Pancreas (tissue), 10 donors: ENCODE measurements around the gene FADS6. TPM values are rescaled to one million over a fixed set of nuclear protein-coding genes. Genes with fewer than 3 reads are reported as not detected.

Experiments
- ATAC-seq, 4 donors: fragments of 200-7000 bp; cut with Tn5 transposase; one replicate each; pipeline versions ENCODE4 v1.8.0 to v1.9.1; 2020; ENCODE audit warnings: mild to moderate bottlenecking in 4 of 4, moderate library complexity in 4 of 4
- DNase-seq, 6 donors: peaks; one replicate each; pipeline ENCODE4 v3.0.0-alpha.2; 2020
- FAIRE-seq: peaks from 2 replicates; lab custom pipeline; 2012; peaks lifted over from hg19 to GRCh38; lab: Jason Lieb, UNC
- H3K27ac ChIP-seq, 4 donors: fragments of 200-600 bp; sonication (generic); 1 replicate in 3 of 4; 2 replicates in 1 of 4; pipeline versions ENCODE4 v1.5.0 to v1.8.0; 2020
- H3K27me3 ChIP-seq, 4 donors: fragments of 200-600 bp; one replicate each; pipeline ENCODE4 v1.8.0; 2021
- H3K36me3 ChIP-seq, 3 donors: fragments of 200-600 bp; sonication (generic) in 1 of 3; one replicate each; pipeline versions ENCODE4 v1.5.0 to v1.8.0; 2020 to 2021
- H3K4me1 ChIP-seq, 3 donors: fragments of 200-600 bp; one replicate each; pipeline ENCODE4 v1.8.0; 2021
- H3K4me3 ChIP-seq, 4 donors: fragments of 200-600 bp; sonication (generic) in 2 of 4; one replicate each; pipeline versions ENCODE4 v1.5.0 to v1.8.0; 2020 to 2021
- H3K9me3 ChIP-seq, 4 donors: fragments of 200-600 bp; one replicate each; pipeline ENCODE4 v1.8.0; 2021
- CTCF ChIP-seq, 4 donors: fragments of 200-600 bp; sonication (generic) in 3 of 4; IDR thresholded peaks; one replicate each; pipeline versions ENCODE4 v1.5.0 to v1.8.0; 2021; ENCODE audit warnings: antibody characterized with exemption in 4 of 4
- WGBS, 2 donors: extraction: QIAGEN DNeasy Blood & Tissue Kit; methylation state at CpG; one replicate each; pipeline ENCODE4 v1.1.7; 2013; 5-methylcytosine and 5-hydroxymethylcytosine counted together
- intact Hi-C, 3 donors: fragments of 100-400 bp; cut with DNase I; formaldehyde crosslinking; loops; one replicate each; pipeline versions ENCODE4 v1.11.1 to v1.14.2; 2022
- polyA plus RNA-seq, 2 donors: library from polyadenylated mRNA; stranded (reverse); fragments of 200-250 nt; gene quantifications; one replicate each; pipeline ENCODE4 v1.2.3, GENCODE V29; 2013
- total RNA-seq, 6 donors: library from RNA; stranded (reverse); fragmentation: NEBNext Ultra II Directional in 4 of 6; extraction: Animal tissue kit (Norgen Biotek cat#: 25700) in 4 of 6; gene quantifications; one replicate each; pipeline versions ENCODE4 v1.2.1 to v1.2.4, GENCODE V29; 2021 to 2023
- donor health status: healthy with polysubstance abuse.
- donor health status: DM: no; HTN: no; CAD: no; lungs with moderate emphysema.
- donor health status: DM: no; HTN: no; CAD: no.
- donor health status: control.
- donor health status: control.
- donor health status: Bipolar disorder and iron deficiency.
- donor health status: DM: yes; HTN: yes; CAD: no.
- donor health status: DM: no; HTN: no; CAD: no.
- donor health status: DM: no; HTN: no; CAD: no.
- donor health status: DM: yes; HTN: yes; CAD: no.

FADS6 gene
- total and polyA plus RNA-seq, 8 donors = 0.07 to 0.16 TPM; not detected in 6

- TF ChIP-seq CTCF (IDR thresholded peaks at IDR 0.05) = no peak
- H3K27me3 ChIP-seq = no peaks in the 10 kb centered on the region
- H3K4me3 ChIP-seq = peak overlapping the region in 3 of 4 donors; percentile 12 to 50 (median 32)
- WGBS, 2 donors = 19 to 23% methylated on average over 8 of the region's 8 CpGs
- DNase-seq = peak in 1 of 6 donors; percentile 26
- H3K4me1 ChIP-seq = peaks cover 0 to 4% (median 0%) of the 10 kb centered on the region in 3 donors
- no peak for FAIRE-seq
- H3K27ac ChIP-seq = no peak overlapping the region
- H3K36me3 ChIP-seq = no peaks in the 10 kb centered on the region
- no peaks in the 10 kb centered on the region for H3K9me3 ChIP-seq
- ATAC-seq = peak in 2 of 4 donors; percentile 5 to 6
- intact Hi-C loops = no loop called here
Observed at GRCh38 chr17:74842146-74842598, 51.3 kb downstream of the FADS6 start.

GRCh38 chr17:74840989-74841666, 52.3 kb downstream of the FADS6 start:
- Histone ChIP-seq H3K27me3 (no peaks in the 10 kb centered on the region), H3K4me3 (no peak overlapping the region), H3K9me3 (no peaks in the 10 kb centered on the region), H3K27ac (no peak overlapping the region), H3K4me1 (peaks cover 0 to 4% (median 0%) of the 10 kb centered on the region in 3 donors), H3K36me3 (no peaks in the 10 kb centered on the region)
- intact Hi-C loops = no loop called here
- peak in 1 of 4 donors; percentile 31 for ATAC-seq
- WGBS, 2 donors = 71 to 72% methylated on average over 13 of the region's 13 CpGs
- no peak for TF ChIP-seq CTCF (IDR thresholded peaks at IDR 0.05)
- FAIRE-seq = no peak
- peak in 1 of 6 donors; percentile 56 for DNase-seq

GRCh38 chr17:74839990-74840852, 53.2 kb downstream of the FADS6 start:
- FAIRE-seq = no peak

GRCh38 chr17:74838274-74838673, 55.2 kb downstream of the FADS6 start:
- Histone ChIP-seq H3K36me3 (no peaks in the 10 kb centered on the region), H3K4me1 (peaks cover 0 to 4% (median 0%) of the 10 kb centered on the region in 3 donors), H3K9me3 (no peaks in the 10 kb centered on the region), H3K27ac (no peak overlapping the region), H3K4me3 (no peak overlapping the region), H3K27me3 (no peaks in the 10 kb centered on the region)
- TF ChIP-seq CTCF (IDR thresholded peaks at IDR 0.05) = no peak
- WGBS, 2 donors = 87 to 90% methylated on average over 9 of the region's 9 CpGs
- no peak for DNase-seq
- no peak for ATAC-seq
- FAIRE-seq = no peak
- intact Hi-C loops = no loop called here

More at GRCh38 chr17:74839990-74840852, 53.2 kb downstream of the FADS6 start:
- Histone ChIP-seq H3K4me3 (no peak overlapping the region), H3K4me1 (peaks cover 0 to 4% (median 0%) of the 10 kb centered on the region in 3 donors), H3K27ac (no peak overlapping the region), H3K27me3 (no peaks in the 10 kb centered on the region), H3K36me3 (no peaks in the 10 kb centered on the region), H3K9me3 (no peaks in the 10 kb centered on the region)
- 63 to 79% methylated on average over 6 to 7 of the region's 7 CpGs for WGBS, 2 donors
- no peak for ATAC-seq
- peak in 1 of 6 donors; percentile 39 for DNase-seq
- intact Hi-C loops = no loop called here
- no peak for TF ChIP-seq CTCF (IDR thresholded peaks at IDR 0.05)
